IMR-90 (cell line): ENCODE data around the gene SLC13A5. TPM values are rescaled to one million over a fixed set of nuclear protein-coding genes. Genes with fewer than 3 reads are reported as not detected.

Experiments
- ATAC-seq: fragments of 200-7000 bp; cut with Tn5 transposase; 2 replicates; pipeline ENCODE4 v1.9.1; 2020; ENCODE audit warnings: low read depth, mild to moderate bottlenecking, moderate library complexity
- BruUV-seq: library from RNA; stranded (reverse); fragments of 400-500 nt; replicated peaks from 2 replicates; lab custom pipeline; 2021; lab: Mats Ljungman, UMichigan
- CTCF ChIA-PET: fragments of 300-600 bp; formaldehyde crosslinking; extraction: SDS; loops from one replicate; lab custom pipeline; 2021; ENCODE audit warnings: antibody characterized with exemption; lab: Yijun Ruan, JAX
- POLR2A ChIA-PET: fragments of 300-600 bp; sonication (Branson Sonifier 250); formaldehyde crosslinking; loops from one replicate; lab custom pipeline; 2022; ENCODE audit warnings: antibody characterized with exemption; ENCODE audit not compliant: unreplicated experiment; lab: Charles Lee
- DNase-seq: peaks from one replicate; pipeline ENCODE4 v3.0.0; 2013
- H2AFZ ChIP-seq: replicated peaks from 2 replicates; pipeline ENCODE3; 2013; ENCODE audit warnings: low read length, mild to moderate bottlenecking; ENCODE audit not compliant: poor library complexity
- H2AK5ac ChIP-seq: 2 replicates; pipeline ENCODE4 v1.6.1; 2013; ENCODE audit warnings: low read depth, low read length, inconsistent platforms
- H2AK9ac ChIP-seq: replicated peaks from 2 replicates; pipeline ENCODE3; 2013; ENCODE audit warnings: mild to moderate bottlenecking, low read depth, low read length, moderate library complexity; ENCODE audit not compliant: poor library complexity
- H2BK120ac ChIP-seq: 2 replicates; pipeline ENCODE4 v1.6.1; 2013; ENCODE audit warnings: low read depth, low read length, inconsistent platforms
- H2BK15ac ChIP-seq: 3 replicates; pipeline ENCODE4 v1.6.1; 2013; ENCODE audit warnings: low read depth, low read length, inconsistent platforms
- H2BK20ac ChIP-seq: 2 replicates; pipeline ENCODE4 v1.6.1; 2013; ENCODE audit warnings: low read depth, mild to moderate bottlenecking, inconsistent platforms, low read length, moderate library complexity
- H2BK5ac ChIP-seq: 2 replicates; pipeline ENCODE4 v1.6.1; 2013; ENCODE audit warnings: mild to moderate bottlenecking, low read depth, low read length, inconsistent platforms; ENCODE audit not compliant: poor library complexity, severe bottlenecking
- H3K14ac ChIP-seq: replicated peaks from 2 replicates; pipeline ENCODE4 v1.6.1; 2013; ENCODE audit warnings: low read depth, low read length, inconsistent platforms
- H3K18ac ChIP-seq: 2 replicates; pipeline ENCODE4 v1.6.1; 2013; ENCODE audit warnings: low read depth, low read length, control low read depth
- H3K23ac ChIP-seq: 2 replicates; pipeline ENCODE4 v1.6.1; 2013; ENCODE audit warnings: low read depth, low read length, inconsistent platforms
- H3K27ac ChIP-seq: 2 replicates; pipeline ENCODE4 v1.5.1; 2013; ENCODE audit warnings: mild to moderate bottlenecking, control low read depth, low read length; ENCODE audit not compliant: insufficient read depth
- H3K27me3 ChIP-seq: 2 replicates; pipeline ENCODE4 v1.6.1; 2013; ENCODE audit warnings: low read length; ENCODE audit not compliant: control insufficient read depth, insufficient read depth
- H3K36me3 ChIP-seq: 2 replicates; pipeline ENCODE4 v1.6.1; 2013; ENCODE audit warnings: low read length, mixed read lengths; ENCODE audit not compliant: control insufficient read depth, insufficient read depth
- H3K4ac ChIP-seq: 2 replicates; pipeline ENCODE4 v1.6.1; 2013; ENCODE audit warnings: low read depth, low read length, inconsistent platforms
- H3K4me1 ChIP-seq: 2 replicates; pipeline ENCODE4 v1.6.1; 2013; ENCODE audit warnings: low read length, mixed read lengths; ENCODE audit not compliant: control insufficient read depth, insufficient read depth
- H3K4me2 ChIP-seq: 2 replicates; pipeline ENCODE4 v1.6.1; 2013; ENCODE audit warnings: low read depth, mild to moderate bottlenecking, control low read depth, low read length, moderate library complexity
- H3K4me3 ChIP-seq: 2 replicates; pipeline ENCODE4 v1.5.1; 2013; ENCODE audit warnings: low read depth, mild to moderate bottlenecking, control low read depth, low read length, moderate library complexity; ENCODE audit not compliant: insufficient read depth
- H3K56ac ChIP-seq: 2 replicates; pipeline ENCODE4 v1.6.1; 2013; ENCODE audit warnings: low read length, inconsistent platforms; ENCODE audit not compliant: insufficient read depth; ENCODE audit errors: extremely low read depth
- H3K79me1 ChIP-seq, 2 experiments: 2 replicates each; pipeline ENCODE4 v1.6.1; 2013; ENCODE audit warnings: low read length in 2 of 2, inconsistent platforms in 1 of 2, low read depth in 1 of 2
- H3K9ac ChIP-seq: 2 replicates; pipeline ENCODE4 v1.6.1; 2013; ENCODE audit warnings: low read depth, low read length, control low read depth
- H3K9me1 ChIP-seq: 2 replicates; pipeline ENCODE4 v1.6.1; 2013; ENCODE audit warnings: low read length, inconsistent platforms; ENCODE audit not compliant: insufficient read depth
- H3K9me3 ChIP-seq: 2 replicates; pipeline ENCODE4 v1.6.1; 2013; ENCODE audit warnings: low read length; ENCODE audit not compliant: control insufficient read depth, insufficient read depth
- H4K20me1 ChIP-seq: 2 replicates; pipeline ENCODE4 v1.6.1; 2013; ENCODE audit warnings: low read length, inconsistent platforms; ENCODE audit not compliant: insufficient read depth
- H4K5ac ChIP-seq: 2 replicates; pipeline ENCODE4 v1.6.1; 2013; ENCODE audit warnings: mild to moderate bottlenecking, low read depth, low read length, control low read depth
- H4K8ac ChIP-seq, 2 experiments: 2 replicates each; pipeline ENCODE4 v1.6.1; 2013; ENCODE audit warnings: low read depth in 2 of 2, low read length in 2 of 2, control low read depth in 1 of 2, inconsistent platforms in 1 of 2
- H4K91ac ChIP-seq: 2 replicates; pipeline ENCODE4 v1.6.1; 2013; ENCODE audit warnings: low read depth, low read length, inconsistent platforms; ENCODE audit not compliant: insufficient read depth
- BHLHE40 ChIP-seq: fragments of 150-350 bp; IDR thresholded peaks from 2 replicates; pipeline ENCODE4 v1.6.1; 2016; ENCODE audit warnings: mild to moderate bottlenecking, low read depth, low read length
- CHD1 ChIP-seq: IDR thresholded peaks from 2 replicates; pipeline ENCODE4 v1.6.1; 2012; ENCODE audit warnings: low read depth, low read length, improper control_type of control experiment
- FOS ChIP-seq: fragments of 150-350 bp; IDR thresholded peaks from 2 replicates; pipeline ENCODE4 v1.6.1; 2016; ENCODE audit warnings: low read depth, low read length
- MAFK ChIP-seq: IDR thresholded peaks from 2 replicates; pipeline ENCODE4 v1.6.1; 2012; ENCODE audit warnings: low read depth, low read length, improper control_type of control experiment
- MAZ ChIP-seq: IDR thresholded peaks from 2 replicates; pipeline ENCODE4 v1.6.1; 2012; ENCODE audit warnings: low read depth, mild to moderate bottlenecking, low read length, improper control_type of control experiment, moderate library complexity, borderline replicate concordance
- MXI1 ChIP-seq: IDR thresholded peaks from 2 replicates; pipeline ENCODE4 v1.6.1; 2012; ENCODE audit warnings: low read depth, mild to moderate bottlenecking, low read length, moderate library complexity, borderline replicate concordance
- POLR2A ChIP-seq: IDR thresholded peaks from 2 replicates; pipeline ENCODE4 v1.6.1; 2012; ENCODE audit warnings: mild to moderate bottlenecking, low read depth, low read length
- RAD21 ChIP-seq: IDR thresholded peaks from 2 replicates; pipeline ENCODE4 v1.6.1; 2012; ENCODE audit warnings: low read length, improper control_type of control experiment
- RFX5 ChIP-seq: IDR thresholded peaks from 2 replicates; pipeline ENCODE4 v1.8.0; 2012; ENCODE audit warnings: low read depth, mild to moderate bottlenecking, low read length, moderate library complexity
- SMC3 ChIP-seq: fragments of 150-350 bp; IDR thresholded peaks from 2 replicates; pipeline ENCODE4 v1.6.1; 2016; ENCODE audit warnings: low read depth, mild to moderate bottlenecking, antibody characterized with exemption, low read length, moderate library complexity
- WGBS, 2 experiments: methylation state at CpG; one replicate each; pipeline versions ENCODE4 v1.1.5 to v1.1.7; 2013; ENCODE audit warnings: missing lambda C conversion rate in 2 of 2; ENCODE audit not compliant: insufficient read length in 1 of 2; ENCODE audit errors: extremely low coverage in 2 of 2; 5-methylcytosine and 5-hydroxymethylcytosine counted together
- dilution Hi-C: fragments of 300-500 bp; cut with HindIII; formaldehyde crosslinking; loops from one replicate; pipeline ENCODE4 v1.14.3; 2018; ENCODE audit warnings: low sequenced_read_pairs; ENCODE audit not compliant: unreplicated experiment
- in situ Hi-C: fragments of 300-500 bp; cut with MboI; formaldehyde crosslinking; loops from 3 replicates; pipeline ENCODE4 v1.14.3; 2019; ENCODE audit warnings: low sequenced_read_pairs, inconsistent platforms, mixed read lengths
- intact Hi-C: fragments of 100-400 bp; cut with micrococcal nuclease; formaldehyde crosslinking; loops from 2 replicates; pipeline ENCODE4 v1.10.0; 2022
- polyA plus RNA-seq, 3 experiments: library from polyadenylated mRNA; depleted of rRNA; stranded (reverse); fragments of >200 nt; gene quantifications; 2 replicates each; pipeline ENCODE4 v1.2.3, GENCODE V29; 2012; ENCODE audit warnings: low replicate concordance in 1 of 3
- total RNA-seq: library from RNA; depleted of rRNA; stranded (reverse); fragments of >200 nt; gene quantifications from 2 replicates; pipeline ENCODE4 v1.2.3, GENCODE V29; 2012
- TF ChIP-seq, protein P1 (sequence below): conservative IDR thresholded peaks from 2 replicates; pipeline ENCODE4 v1.5.1; 2012; ENCODE audit warnings: mild to moderate bottlenecking, low read depth, low read length, improper control_type of control experiment
- TF ChIP-seq, protein P2 (sequence below): fragments of 150-350 bp; IDR thresholded peaks from 2 replicates; pipeline ENCODE4 v1.6.1; 2017; ENCODE audit warnings: mild to moderate bottlenecking, antibody characterized with exemption, low read length, low read depth

The SLC13A5 gene
- total and polyA plus RNA-seq, 2 of the 4 experiments (the other 2 are of a cell fraction): not detected

DNA sequence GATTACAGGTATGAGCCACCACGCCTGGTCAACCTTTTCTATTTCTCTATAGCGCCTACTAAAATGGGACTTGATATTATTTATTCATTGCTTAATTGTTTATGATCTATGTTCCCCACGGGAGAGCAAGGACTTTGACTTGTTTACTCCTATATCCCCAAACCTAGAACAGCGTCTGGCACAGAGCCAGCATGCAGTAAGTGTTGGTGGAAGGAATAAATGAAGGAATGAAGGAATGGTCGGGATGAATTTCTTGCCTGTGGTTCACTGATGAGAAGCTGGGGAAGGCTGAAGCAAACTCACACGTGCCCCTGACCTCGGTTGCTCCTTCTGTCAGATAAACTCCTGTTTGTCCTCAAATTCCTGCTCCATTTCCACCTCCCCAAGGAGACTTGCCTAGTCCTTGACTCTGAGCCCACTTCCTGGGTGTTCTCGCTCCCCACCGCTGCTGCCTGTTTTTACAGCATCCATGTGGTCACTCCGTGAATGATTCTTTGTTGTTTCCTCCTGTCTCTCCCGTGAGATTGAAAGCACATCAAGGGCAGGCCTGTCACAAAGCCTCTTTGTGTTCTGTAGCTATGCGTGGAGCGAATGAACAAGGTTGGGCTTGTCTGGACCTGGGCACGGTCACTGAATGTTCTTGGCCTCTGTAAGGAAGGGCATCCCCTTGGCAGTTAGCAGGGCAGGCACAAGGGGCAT, 44.3 kb downstream of the SLC13A5 start (continued):
- TF ChIP-seq, protein P1, sequence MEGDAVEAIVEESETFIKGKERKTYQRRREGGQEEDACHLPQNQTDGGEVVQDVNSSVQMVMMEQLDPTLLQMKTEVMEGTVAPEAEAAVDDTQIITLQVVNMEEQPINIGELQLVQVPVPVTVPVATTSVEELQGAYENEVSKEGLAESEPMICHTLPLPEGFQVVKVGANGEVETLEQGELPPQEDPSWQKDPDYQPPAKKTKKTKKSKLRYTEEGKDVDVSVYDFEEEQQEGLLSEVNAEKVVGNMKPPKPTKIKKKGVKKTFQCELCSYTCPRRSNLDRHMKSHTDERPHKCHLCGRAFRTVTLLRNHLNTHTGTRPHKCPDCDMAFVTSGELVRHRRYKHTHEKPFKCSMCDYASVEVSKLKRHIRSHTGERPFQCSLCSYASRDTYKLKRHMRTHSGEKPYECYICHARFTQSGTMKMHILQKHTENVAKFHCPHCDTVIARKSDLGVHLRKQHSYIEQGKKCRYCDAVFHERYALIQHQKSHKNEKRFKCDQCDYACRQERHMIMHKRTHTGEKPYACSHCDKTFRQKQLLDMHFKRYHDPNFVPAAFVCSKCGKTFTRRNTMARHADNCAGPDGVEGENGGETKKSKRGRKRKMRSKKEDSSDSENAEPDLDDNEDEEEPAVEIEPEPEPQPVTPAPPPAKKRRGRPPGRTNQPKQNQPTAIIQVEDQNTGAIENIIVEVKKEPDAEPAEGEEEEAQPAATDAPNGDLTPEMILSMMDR: no peak

DNA sequence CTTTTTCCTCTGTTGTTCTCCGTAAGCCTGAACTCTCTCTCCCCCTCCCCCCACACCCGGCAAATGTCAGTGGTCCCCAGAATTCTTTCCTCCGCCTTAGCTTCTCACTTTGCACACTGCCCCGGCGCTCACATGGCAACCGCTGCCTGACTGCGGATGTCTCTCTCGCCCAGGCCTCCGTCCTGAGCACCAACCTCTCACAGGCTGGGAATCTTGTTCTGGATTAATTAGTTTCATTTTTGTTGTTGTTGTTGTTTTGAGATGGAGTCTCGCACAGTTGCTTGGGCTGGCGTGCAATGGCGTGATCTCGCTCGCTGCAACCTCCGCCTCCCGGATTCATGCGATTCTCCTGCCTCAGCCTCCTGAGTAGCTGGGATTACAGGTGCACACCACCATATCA, 45.0 kb downstream of the SLC13A5 start:
- no peak overlapping the region for H3K18ac ChIP-seq
- H3K27ac ChIP-seq: no peak overlapping the region
- no peak overlapping the region for H3K4me3 ChIP-seq
- no peak overlapping the region for H3K23ac ChIP-seq
- H4K91ac ChIP-seq: no peak overlapping the region
- no peak overlapping the region for H2BK120ac ChIP-seq
- no peak overlapping the region for H3K56ac ChIP-seq
- no peak overlapping the region for H3K9ac ChIP-seq
- ChIA-PET CTCF (no interaction called here), POLR2A (no interaction called here)
- H3K4ac ChIP-seq: no peak overlapping the region
- H2AK5ac ChIP-seq: no peak overlapping the region
- in situ Hi-C loops (loop anchor here (10.0 kb wide), 3 partner anchors 127 to 347 kb away; partner anchors contain the start of genes RNASEK and TEKT1), intact Hi-C loops (loop anchor here (10.0 kb wide), 1 partner anchor 87 kb away; the partner anchor contains the start of gene XAF1), dilution Hi-C loops (no loop called here)
- no peak overlapping the region for H3K14ac ChIP-seq
- H3K9me1 ChIP-seq: no peaks in the 10 kb centered on the region
- no CpG with 5 or more reads among the region's 17 CpGs for WGBS, 2 experiments
- H4K8ac ChIP-seq: no peak overlapping the region
- no peak overlapping the region for H3K4me2 ChIP-seq
- no peak for ATAC-seq
- no peak overlapping the region for H2BK5ac ChIP-seq
- no TSS peak for BruUV-seq
- peaks cover 20% of the 10 kb centered on the region for H3K27me3 ChIP-seq
- no peak overlapping the region for H2BK15ac ChIP-seq
- no peaks in the 10 kb centered on the region for H3K9me3 ChIP-seq
- no peaks in the 10 kb centered on the region for H3K36me3 ChIP-seq
- no peak for DNase-seq
- no peaks in the 10 kb centered on the region for H3K79me1 ChIP-seq
- H3K4me1 ChIP-seq: no peaks in the 10 kb centered on the region
- no peak overlapping the region for H4K5ac ChIP-seq
- H2BK20ac ChIP-seq: no peak overlapping the region
- H2AFZ ChIP-seq: no peak overlapping the region
- no peak overlapping the region for H2AK9ac ChIP-seq
- no peaks in the 10 kb centered on the region for H4K20me1 ChIP-seq
- TF ChIP-seq MAFK: no peak
- TF ChIP-seq RFX5: no peak
- no peak for TF ChIP-seq RAD21
- TF ChIP-seq, protein P2, sequence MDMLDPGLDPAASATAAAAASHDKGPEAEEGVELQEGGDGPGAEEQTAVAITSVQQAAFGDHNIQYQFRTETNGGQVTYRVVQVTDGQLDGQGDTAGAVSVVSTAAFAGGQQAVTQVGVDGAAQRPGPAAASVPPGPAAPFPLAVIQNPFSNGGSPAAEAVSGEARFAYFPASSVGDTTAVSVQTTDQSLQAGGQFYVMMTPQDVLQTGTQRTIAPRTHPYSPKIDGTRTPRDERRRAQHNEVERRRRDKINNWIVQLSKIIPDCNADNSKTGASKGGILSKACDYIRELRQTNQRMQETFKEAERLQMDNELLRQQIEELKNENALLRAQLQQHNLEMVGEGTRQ: no peak
- no peak for TF ChIP-seq POLR2A
- no peak for TF ChIP-seq FOS
- TF ChIP-seq MXI1: no peak
- TF ChIP-seq, protein P1: no peak
- no peak for TF ChIP-seq BHLHE40
- TF ChIP-seq SMC3: no peak
- TF ChIP-seq MAZ: no peak
- TF ChIP-seq CHD1: no peak
